GM12878 (cell line): ENCODE measurements around the gene RBX1.

Experiments used
- CBFB ChIP-seq: IDR thresholded peaks from 2 replicates; pipeline ENCODE4 v1.6.1; 2016; ENCODE audit warnings: antibody characterized with exemption, low read depth
- CTCF ChIP-seq, 3 experiments: IDR thresholded peaks in 2 of 3; conservative IDR thresholded peaks in 1 of 3; 2 replicates each; pipeline ENCODE4 v1.5.1; 2011; ENCODE audit warnings: low read depth in 3 of 3, low read length in 3 of 3, mild to moderate bottlenecking in 3 of 3, control low read depth in 2 of 3, moderate library complexity in 2 of 3, inconsistent platforms in 1 of 3, mixed read lengths in 1 of 3; ENCODE audit not compliant: control insufficient read depth in 2 of 3, insufficient read depth in 1 of 3; ENCODE audit errors: extremely low read depth in 1 of 3
- EED ChIP-seq: sonication (generic); IDR thresholded peaks from 2 replicates; pipeline ENCODE4 v1.6.1; 2016; ENCODE audit warnings: antibody characterized with exemption, low read depth
- EZH2 ChIP-seq: IDR thresholded peaks from 2 replicates; pipeline ENCODE4 v1.6.1; 2012; ENCODE audit warnings: low read depth, mild to moderate bottlenecking, control low read depth, inconsistent platforms, low read length, borderline replicate concordance; ENCODE audit not compliant: control insufficient read depth
- FOXK2 ChIP-seq: fragments of 450-650 bp; IDR thresholded peaks from 2 replicates; pipeline ENCODE4 v1.6.1; 2017; ENCODE audit warnings: mild to moderate bottlenecking, moderate library complexity
- FOXM1 ChIP-seq: IDR thresholded peaks from 2 replicates; pipeline ENCODE4 v1.6.1; 2012; ENCODE audit warnings: low read depth, mild to moderate bottlenecking, inconsistent platforms, low read length, moderate library complexity
- POLR2AphosphoS5 ChIP-seq: IDR thresholded peaks from 2 replicates; pipeline ENCODE4 v1.6.1; 2011; ENCODE audit warnings: mild to moderate bottlenecking, low read length, inconsistent platforms
- RAD21 ChIP-seq: IDR thresholded peaks from 2 replicates; pipeline ENCODE4 v1.6.1; 2011; ENCODE audit warnings: mild to moderate bottlenecking, low read depth, low read length, moderate library complexity; ENCODE audit not compliant: insufficient read depth
- RAD51 ChIP-seq: fragments of 450-650 bp; IDR thresholded peaks from 2 replicates; pipeline ENCODE4 v1.6.1; 2016; ENCODE audit warnings: moderate library complexity, mild to moderate bottlenecking, inconsistent platforms
- REST ChIP-seq: IDR thresholded peaks from 2 replicates; pipeline ENCODE4 v1.6.1; 2012; ENCODE audit warnings: mild to moderate bottlenecking, low read depth, low read length
- RFX5 ChIP-seq: IDR thresholded peaks from 2 replicates; pipeline ENCODE4 v1.6.1; 2011; ENCODE audit warnings: low read depth, low read length, improper control_type of control experiment
- SPI1 ChIP-seq: IDR thresholded peaks from 2 replicates; pipeline ENCODE4 v1.6.1; 2011; ENCODE audit warnings: low read depth, mild to moderate bottlenecking, low read length, moderate library complexity, borderline replicate concordance; ENCODE audit not compliant: insufficient read depth

- TF ChIP-seq CBFB: no peak
- no peak for TF ChIP-seq RAD21
- no peak for TF ChIP-seq SPI1
- TF ChIP-seq CTCF (IDR thresholded peaks at IDR 0.05 in 2 of 3, conservative IDR thresholded peaks at IDR 0.05 in 1 of 3; ENCODE audit: control insufficient read depth in 2 of 3, extremely low read depth in 1 of 3, insufficient read depth in 1 of 3, low read depth in 3 of 3, low read length in 3 of 3): no peak
- TF ChIP-seq FOXM1: no peak
- TF ChIP-seq REST: no peak
- no peak for TF ChIP-seq FOXK2
- no peak for TF ChIP-seq RFX5
- TF ChIP-seq POLR2AphosphoS5: no peak
- TF ChIP-seq EZH2: no peak
- no peak for TF ChIP-seq EED
- no peak for TF ChIP-seq RAD51
These were observed 51.9 kb downstream of the RBX1 start for GRCh38 chr22:41003066-41003465.
